Upper lobe of right lung (tissue), 1 donor: ENCODE results near the gene NME7. TPM values are rescaled to one million over a fixed set of nuclear protein-coding genes. Genes with fewer than 3 reads are reported as not detected.

ENCODE experiments used
- ATAC-seq: fragments of 200-7000 bp; cut with Tn5 transposase; one replicate; pipeline ENCODE4 v1.9.1; 2020; ENCODE audit warnings: mild to moderate bottlenecking, moderate library complexity
- DNase-seq: peaks from one replicate; pipeline ENCODE4 v3.0.0-alpha.2; 2020
- H3K27ac ChIP-seq: fragments of 200-600 bp; one replicate; pipeline ENCODE4 v1.8.0; 2022
- H3K27me3 ChIP-seq: fragments of 200-600 bp; one replicate; pipeline ENCODE4 v1.8.0; 2022; ENCODE audit warnings: mild to moderate bottlenecking
- H3K36me3 ChIP-seq: fragments of 200-600 bp; one replicate; pipeline ENCODE4 v1.8.0; 2022
- H3K4me1 ChIP-seq: fragments of 200-600 bp; one replicate; pipeline ENCODE4 v1.8.0; 2022
- H3K4me3 ChIP-seq: fragments of 200-600 bp; one replicate; pipeline ENCODE4 v1.8.0; 2022; ENCODE audit warnings: mild to moderate bottlenecking
- H3K9me3 ChIP-seq: fragments of 200-600 bp; one replicate; pipeline ENCODE4 v1.8.0; 2022
- intact Hi-C: fragments of 100-400 bp; cut with DNase I; formaldehyde crosslinking; loops from one replicate; pipeline ENCODE4 v1.11.0; 2022
- total RNA-seq: library from RNA; stranded (reverse); fragmentation: NEBNext Ultra II Directional; extraction: Animal tissue kit (Norgen Biotek cat#: 25700); gene quantifications from one replicate; pipeline ENCODE4 v1.2.1, GENCODE V29; 2021
- TF ChIP-seq, protein P1 (sequence below): fragments of 200-600 bp; IDR thresholded peaks from one replicate; pipeline ENCODE4 v1.8.0; 2022; ENCODE audit warnings: antibody characterized with exemption
- donor health status: DM: no; HTN: yes; CAD: no; lungs with severe emphysema.

Gene NME7
- total RNA-seq, 1 donor from 2014 or later: 12.1 TPM

DNA sequence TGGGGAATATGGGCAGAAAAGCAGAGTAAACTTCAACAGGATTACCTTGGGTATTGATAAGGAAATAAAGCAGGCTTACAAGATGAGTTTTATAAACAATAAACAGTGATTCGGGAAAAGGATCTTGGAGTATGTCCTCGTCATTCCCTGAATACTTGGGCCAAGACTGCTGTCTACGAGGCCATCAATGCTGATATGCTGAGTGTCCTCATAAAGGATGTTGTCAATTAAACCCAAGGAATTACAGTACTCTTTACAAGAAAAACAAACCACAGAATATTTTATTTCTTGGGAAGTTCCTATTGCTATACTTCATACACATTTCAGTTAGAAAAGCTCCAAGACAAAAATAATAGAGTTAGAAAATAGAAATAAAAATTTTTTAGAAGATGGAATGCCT is 226.2 kb downstream of the NME7 start:
- H3K27ac ChIP-seq: no peak overlapping the region
- intact Hi-C loops: no loop called here
- no peak for DNase-seq

DNA sequence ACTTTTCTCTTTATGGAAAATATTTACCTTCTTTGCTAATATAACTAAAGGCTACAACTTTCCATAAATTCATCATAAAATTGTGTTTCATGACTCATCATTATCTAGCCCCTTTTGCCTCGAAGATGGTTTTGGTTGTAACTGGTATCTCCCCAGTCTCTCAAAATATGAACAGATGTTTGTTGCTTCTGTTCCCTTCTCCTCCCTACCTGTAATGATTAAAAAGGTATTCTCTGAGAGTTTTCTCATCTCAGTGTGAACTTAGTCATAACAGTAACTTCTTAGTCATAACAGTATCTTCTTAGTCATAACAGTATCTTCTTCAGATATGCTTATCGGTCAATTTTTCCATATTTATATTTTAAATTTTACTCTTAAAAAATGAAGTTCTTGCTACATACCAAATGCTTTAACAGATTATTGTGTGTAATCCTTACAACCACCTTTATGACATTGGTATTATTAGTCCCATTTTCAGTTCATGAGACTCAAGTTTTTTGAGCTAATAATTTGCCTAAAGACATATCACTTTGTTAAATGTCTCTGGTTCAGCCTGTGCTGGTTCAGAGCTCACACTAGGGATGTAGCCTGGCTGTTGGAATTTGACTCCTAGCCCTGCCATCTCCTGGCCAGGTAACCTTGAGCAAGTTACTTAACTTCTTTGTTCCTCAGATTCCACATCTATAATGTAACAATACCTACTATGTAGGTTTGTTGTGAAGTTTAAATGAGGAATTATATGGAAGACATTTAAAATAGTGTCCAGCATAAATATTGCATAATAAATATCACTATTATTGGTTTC is 228.5 kb downstream of the NME7 start:
- DNase-seq: no peak
- H3K4me1 ChIP-seq: no peaks in the 10 kb centered on the region
- TF ChIP-seq, protein P1, sequence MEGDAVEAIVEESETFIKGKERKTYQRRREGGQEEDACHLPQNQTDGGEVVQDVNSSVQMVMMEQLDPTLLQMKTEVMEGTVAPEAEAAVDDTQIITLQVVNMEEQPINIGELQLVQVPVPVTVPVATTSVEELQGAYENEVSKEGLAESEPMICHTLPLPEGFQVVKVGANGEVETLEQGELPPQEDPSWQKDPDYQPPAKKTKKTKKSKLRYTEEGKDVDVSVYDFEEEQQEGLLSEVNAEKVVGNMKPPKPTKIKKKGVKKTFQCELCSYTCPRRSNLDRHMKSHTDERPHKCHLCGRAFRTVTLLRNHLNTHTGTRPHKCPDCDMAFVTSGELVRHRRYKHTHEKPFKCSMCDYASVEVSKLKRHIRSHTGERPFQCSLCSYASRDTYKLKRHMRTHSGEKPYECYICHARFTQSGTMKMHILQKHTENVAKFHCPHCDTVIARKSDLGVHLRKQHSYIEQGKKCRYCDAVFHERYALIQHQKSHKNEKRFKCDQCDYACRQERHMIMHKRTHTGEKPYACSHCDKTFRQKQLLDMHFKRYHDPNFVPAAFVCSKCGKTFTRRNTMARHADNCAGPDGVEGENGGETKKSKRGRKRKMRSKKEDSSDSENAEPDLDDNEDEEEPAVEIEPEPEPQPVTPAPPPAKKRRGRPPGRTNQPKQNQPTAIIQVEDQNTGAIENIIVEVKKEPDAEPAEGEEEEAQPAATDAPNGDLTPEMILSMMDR: no peak
- H3K27me3 ChIP-seq: no peaks in the 10 kb centered on the region
- H3K27ac ChIP-seq: no peak overlapping the region
- ATAC-seq: no peak
- H3K9me3 ChIP-seq: no peaks in the 10 kb centered on the region
- intact Hi-C loops: no loop called here
- H3K36me3 ChIP-seq: no peaks in the 10 kb centered on the region
- no peak overlapping the region for H3K4me3 ChIP-seq

More for the DNA sequence above, 226.2 kb downstream of the NME7 start:
- no peaks in the 10 kb centered on the region for H3K9me3 ChIP-seq
- no peaks in the 10 kb centered on the region for H3K27me3 ChIP-seq
- no peaks in the 10 kb centered on the region for H3K4me1 ChIP-seq
- ATAC-seq: no peak
- TF ChIP-seq, protein P1: no peak
- H3K36me3 ChIP-seq: no peaks in the 10 kb centered on the region
- H3K4me3 ChIP-seq: no peak overlapping the region

DNA sequence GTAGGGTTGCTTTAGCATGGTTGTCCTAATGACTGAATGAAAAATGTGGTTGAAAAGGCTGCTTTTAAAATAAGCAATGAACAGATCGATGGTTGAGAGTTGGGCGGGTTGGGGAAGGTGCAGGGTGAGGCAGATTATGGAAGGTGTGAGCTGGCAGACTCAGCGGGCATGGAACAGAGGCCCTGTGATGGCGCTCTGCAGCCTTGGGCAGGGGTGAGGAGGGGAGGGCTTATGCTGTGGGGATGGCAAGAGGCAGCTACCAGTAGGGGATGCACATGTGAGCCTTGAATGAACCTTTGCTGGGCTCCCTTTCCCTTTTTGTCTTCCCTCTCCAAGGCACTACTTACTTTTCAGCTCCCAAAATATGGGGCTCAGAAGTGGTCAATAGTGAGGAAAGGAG is 230.2 kb downstream of the NME7 start:
- H3K27me3 ChIP-seq: no peaks in the 10 kb centered on the region
- intact Hi-C loops: no loop called here
- H3K36me3 ChIP-seq: peaks cover 9% of the 10 kb centered on the region
- ATAC-seq: no peak
- no peaks in the 10 kb centered on the region for H3K4me1 ChIP-seq
- TF ChIP-seq, protein P1: no peak
- H3K27ac ChIP-seq: no peak overlapping the region
- no peak overlapping the region for H3K4me3 ChIP-seq
- no peaks in the 10 kb centered on the region for H3K9me3 ChIP-seq
- no peak for DNase-seq

DNA sequence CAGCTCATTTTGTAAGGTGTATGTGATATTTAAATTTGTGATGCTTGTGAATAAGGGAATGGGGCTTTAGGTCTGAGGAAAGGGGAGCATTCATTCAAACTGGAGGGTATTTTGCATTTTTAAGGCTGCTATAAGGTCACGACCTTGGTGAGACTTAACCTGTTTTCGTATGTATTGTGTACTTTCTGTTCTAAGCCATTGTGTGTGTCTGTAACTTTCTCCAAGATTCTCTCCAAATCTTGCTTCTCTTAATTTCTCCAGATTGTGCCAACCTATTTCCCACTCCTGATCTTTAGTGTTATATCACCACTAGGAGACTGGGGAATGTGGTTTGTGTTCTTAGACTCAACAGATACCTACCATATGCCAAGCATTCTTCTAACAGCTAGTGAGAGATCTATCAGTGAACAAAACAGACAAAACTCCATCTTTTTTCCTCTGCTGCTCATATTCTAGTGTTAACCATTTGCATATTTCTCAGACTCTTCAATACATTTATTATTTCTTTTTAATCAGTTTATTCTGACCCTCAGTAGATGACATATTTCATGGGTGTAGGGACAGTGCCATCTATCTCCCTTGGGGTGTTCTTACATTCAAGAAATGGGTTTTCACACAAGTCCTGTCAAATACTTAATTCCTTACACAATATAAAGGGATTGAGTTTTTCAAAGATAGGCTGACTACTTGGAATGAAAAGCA is 233.6 kb downstream of the NME7 start:
- ATAC-seq: no peak
- no peaks in the 10 kb centered on the region for H3K9me3 ChIP-seq
- intact Hi-C loops: no loop called here
- no peaks in the 10 kb centered on the region for H3K27me3 ChIP-seq
- H3K4me3 ChIP-seq: no peak overlapping the region
- TF ChIP-seq, protein P1: peak; percentile 43
- peaks cover 29% of the 10 kb centered on the region for H3K36me3 ChIP-seq
- no peak for DNase-seq
- H3K27ac ChIP-seq: no peak overlapping the region
- no peaks in the 10 kb centered on the region for H3K4me1 ChIP-seq

DNA sequence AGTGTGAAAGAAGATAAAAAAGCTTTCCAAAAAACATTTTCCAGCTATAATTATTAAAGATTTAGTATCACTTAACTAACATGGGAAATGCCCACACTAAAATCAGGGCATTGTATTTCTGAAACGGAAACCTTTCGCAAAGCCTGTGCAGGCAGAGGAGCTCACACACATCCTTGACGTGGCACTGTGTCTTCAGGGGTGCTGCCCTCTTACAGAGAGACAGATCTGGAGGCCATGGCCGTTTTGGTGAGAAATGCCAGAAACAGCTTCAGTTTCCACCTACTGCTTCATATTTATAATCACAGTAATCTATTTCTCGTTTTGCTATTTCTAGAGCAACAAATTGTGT is 234.4 kb downstream of the NME7 start:
- intact Hi-C loops: no loop called here

More for the DNA sequence above, 234.4 kb downstream of the NME7 start:
- H3K36me3 ChIP-seq: peaks cover 36% of the 10 kb centered on the region
- TF ChIP-seq, protein P1: no peak
- H3K9me3 ChIP-seq: no peaks in the 10 kb centered on the region
- H3K27ac ChIP-seq: no peak overlapping the region
- no peak for ATAC-seq
- no peak for DNase-seq
- no peaks in the 10 kb centered on the region for H3K27me3 ChIP-seq
- no peak overlapping the region for H3K4me3 ChIP-seq
- no peaks in the 10 kb centered on the region for H3K4me1 ChIP-seq
